Fibroblast of skin of back (primary cell): Measurements from ENCODE around the gene NKX1-2.

Source experiments
- DNase-seq: peaks from one replicate; pipeline ENCODE4 v3.0.0-alpha.2; 2013

The NKX1-2 gene

DNA sequence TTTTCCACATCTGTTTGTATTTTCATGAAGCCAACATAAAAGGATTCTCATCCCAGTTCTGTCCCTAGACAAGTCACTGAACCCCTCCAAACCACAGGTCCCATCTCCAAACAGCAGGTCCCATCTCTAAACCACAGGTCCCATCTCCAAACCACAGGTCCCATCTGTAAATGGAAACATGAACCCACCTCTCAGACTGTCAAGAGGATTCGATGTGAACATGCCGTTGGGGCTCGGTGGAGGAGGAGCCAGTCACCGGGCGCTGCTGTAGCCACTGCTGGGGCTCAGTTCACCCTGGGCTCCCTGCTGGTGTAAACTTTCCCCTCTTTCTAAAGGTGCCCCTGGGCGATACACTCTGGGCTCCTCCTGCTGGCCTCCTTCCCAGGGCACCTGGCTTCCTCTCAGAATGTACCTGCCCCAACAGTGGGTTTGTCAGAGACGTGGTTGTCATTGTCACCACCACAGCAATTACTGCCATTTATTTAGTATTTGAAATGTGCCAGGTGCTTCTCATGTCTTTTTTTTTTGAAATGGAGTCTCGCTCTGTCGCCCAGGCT lies 24.8 kb upstream of the NKX1-2 start:
- no peak for DNase-seq

DNA sequence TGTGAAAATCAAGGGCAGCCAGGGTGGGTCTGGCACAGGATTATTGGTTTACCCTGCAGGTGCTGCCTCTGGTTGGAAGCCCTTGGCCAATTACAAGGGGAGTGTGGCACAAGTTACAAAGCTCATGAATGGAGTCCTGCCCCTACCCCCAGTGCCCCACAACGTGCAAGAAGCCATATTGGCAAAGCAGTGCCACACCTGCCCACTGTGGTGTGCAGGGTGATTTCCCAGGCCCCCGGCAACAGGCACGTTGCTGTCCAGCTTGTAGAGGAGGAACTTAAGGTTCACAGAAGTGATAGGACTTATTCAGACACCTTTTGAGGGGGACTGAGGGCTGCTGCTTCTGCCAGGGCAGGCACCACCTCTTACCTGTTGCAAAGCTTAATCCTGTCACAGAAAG lies 23.2 kb upstream of the NKX1-2 start:
- no peak for DNase-seq

DNA sequence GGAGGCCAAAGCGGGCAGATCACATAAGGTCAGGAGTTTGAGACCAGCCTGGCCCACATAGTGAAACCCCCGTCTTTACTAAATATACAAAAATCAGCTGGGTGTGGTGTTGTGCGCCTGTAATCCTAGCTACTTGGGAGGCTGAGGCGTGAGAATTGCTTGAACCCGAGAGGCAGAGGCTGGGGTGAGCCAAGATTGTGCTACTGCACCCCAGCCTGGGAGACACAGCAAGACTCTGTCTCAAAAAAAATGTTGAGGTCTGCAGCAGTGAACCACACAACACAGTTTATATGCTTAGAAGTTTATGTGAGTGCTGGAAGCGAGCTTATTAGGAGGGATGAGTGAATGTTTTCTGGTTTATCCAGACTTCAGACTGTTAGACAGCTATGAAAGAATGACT lies 22.2 kb upstream of the NKX1-2 start:
- DNase-seq: no peak

DNA sequence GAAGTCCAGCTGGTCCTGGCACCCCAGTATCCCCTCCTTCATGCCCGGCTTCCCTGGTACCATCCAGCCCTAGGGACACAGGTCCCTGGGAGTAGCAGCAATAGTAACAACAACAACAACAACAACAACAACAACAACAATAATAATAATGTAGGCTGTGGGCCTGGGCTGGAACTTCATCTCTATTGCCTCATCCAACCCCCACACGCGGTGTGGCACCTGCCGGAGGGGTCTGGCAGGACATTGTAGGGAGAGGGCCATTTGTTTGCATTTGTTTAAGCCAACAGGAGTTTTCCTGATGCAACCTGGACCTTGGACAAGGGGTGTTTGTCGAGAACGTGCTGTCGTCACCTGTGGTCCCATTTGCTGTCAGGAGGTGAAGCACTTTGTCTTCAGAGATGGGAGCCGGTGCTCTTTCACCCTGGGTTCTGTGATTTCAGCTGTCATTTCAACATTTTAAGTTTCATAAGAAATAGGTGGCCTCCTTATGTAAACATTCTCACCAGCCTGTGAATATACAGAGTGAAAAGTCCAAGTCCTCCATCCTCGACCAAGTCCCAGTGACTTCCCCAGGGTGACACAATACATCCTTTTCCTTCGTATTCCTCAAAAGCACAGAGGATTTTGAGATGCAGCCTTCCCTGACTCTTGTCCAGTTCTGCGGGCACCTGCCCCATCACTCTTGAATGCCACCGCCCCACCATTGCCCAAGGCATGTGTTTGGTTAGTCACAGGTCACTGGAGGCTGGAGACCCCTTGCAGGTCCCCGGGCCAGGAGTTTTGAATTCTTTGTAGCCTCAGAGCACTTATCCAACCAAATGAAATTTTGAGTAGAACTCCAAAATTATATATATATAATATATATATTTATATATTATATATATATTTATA lies 21.0 kb upstream of the NKX1-2 start:
- no peak for DNase-seq

DNA sequence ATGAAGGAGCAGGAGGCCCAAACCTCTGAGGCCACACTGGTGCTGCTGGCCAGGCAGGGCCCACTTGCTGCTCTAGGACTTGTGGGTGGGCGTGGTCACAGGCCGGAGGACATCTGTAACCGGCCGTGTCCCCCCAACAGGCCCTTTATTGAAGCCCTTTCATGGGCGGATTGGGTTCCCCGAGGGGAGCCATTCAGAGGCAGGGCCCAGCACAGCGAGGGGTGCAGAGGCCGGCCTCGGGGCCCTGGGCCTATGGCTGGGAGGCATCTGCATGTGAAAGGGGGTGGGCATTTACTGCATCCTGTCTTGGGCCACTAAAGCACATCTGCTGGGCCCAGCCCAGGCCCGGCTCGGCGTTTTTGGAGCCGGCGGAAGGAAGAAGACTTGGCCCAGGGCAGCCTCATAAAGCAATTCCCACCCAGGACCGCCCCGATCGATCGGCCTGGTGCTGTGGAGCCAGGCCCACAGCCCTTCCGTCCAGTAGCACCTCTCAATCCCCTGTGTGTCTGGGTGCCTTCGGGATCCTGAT lies 20.2 kb upstream of the NKX1-2 start:
- DNase-seq: no peak

DNA sequence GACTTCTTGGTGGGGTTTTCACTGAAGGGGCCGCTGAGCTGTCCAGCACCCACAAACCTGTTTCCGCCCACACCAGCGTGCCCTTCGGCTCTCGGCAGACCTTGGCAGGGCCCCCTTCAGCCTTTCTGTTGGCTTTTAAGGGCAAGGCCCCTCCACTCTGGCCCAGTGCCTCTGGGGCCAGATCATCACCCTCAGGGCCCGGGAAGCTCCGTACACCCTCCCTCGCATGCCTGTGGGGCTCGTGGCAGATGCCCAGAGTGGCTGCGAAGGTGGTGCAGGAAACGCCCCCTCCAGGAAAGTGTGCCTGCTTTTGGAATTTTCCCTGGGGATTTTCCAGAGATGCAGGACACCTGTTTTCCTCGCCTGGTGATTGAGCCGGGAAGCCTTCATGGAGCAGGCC lies 18.8 kb upstream of the NKX1-2 start:
- DNase-seq: no peak

DNA sequence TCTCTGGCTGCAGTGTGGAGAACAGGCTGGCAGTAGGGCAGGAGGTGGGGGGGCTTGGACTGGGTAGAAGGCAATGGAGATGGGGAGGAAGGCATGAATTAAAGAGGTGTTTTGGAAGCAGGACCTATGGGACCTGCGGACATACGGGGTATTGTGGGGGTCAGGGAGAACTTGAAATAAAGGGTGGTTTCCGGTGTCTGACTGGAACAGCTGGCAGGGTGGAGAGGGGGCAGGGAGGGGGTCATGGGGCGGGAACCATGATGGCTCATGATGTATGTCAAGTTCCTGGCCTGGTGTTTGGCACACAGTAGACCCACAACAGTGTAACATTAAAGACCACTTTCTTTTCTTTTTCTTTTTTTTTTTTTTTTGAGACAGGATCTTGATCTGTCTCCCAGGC lies 17.3 kb upstream of the NKX1-2 start:
- DNase-seq: no peak

DNA sequence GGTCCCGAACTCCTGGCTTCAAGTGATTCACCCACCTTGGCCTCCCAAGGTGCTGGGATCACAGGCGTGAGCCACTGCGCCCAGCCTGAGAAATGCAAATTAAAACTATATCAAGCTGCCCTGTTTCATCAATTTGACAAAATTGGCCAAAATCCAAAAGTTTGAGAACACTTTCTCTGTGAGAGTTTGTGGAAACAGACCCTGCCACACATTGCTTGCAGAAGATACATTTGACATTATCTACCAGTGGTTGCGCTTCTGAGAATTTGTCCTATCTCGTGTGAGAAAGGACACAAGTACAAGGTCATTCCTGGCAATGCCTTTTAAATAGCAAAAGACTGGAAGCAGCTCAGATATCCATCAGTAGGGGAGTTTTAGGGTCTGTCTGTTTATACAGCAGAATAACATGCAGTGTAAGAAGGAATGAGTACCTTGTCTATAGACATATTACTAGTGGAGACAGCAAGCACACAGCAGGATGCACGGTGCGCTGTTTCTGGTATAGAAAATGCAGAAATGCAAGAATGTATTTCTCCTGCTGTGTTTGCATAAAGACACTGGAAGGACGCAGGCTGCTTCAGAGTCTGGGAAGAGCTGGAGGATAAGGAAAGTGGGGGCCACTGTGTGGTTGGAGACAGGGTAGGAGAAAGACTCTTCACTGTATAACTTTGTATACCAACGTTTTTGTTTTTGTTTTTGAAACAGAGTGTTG lies 16.1 kb upstream of the NKX1-2 start:
- DNase-seq: no peak

DNA sequence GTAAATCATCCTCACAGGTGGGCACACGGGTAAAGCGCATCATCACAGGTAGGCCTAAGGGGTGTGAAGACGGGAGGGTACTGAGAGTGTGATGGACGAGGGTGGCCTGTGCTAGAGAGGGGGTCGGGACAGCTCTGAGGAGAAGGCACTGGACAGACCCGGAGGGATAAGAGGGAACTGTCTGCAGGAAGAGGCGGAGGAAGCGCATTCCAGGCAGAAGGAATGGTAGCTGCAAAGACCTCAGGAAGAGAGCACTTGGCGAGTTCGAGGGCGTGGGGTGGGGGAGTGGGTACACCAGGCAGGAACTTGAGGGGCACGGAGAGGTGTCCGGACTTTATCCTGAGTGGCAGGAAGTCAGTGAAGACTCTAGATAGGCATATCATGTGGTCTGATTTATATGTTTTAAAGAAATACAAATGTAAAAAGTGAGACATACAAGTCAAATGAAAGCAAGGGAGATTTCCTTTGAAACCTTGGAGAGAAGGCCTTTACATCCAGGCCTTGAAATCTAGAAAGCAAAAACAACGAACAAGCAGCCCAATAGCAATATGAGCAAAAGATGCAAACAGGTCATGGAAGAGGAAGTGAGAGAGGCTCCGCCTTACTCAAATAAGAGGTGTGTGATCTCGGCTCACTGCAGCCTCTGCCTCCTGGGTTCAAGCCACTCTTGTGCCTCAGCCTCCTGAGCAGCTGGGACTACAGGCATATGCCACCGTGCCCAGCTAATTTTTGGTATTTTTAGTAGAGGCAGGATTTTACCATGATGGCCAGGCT lies 15.4 kb upstream of the NKX1-2 start:
- no peak for DNase-seq

DNA sequence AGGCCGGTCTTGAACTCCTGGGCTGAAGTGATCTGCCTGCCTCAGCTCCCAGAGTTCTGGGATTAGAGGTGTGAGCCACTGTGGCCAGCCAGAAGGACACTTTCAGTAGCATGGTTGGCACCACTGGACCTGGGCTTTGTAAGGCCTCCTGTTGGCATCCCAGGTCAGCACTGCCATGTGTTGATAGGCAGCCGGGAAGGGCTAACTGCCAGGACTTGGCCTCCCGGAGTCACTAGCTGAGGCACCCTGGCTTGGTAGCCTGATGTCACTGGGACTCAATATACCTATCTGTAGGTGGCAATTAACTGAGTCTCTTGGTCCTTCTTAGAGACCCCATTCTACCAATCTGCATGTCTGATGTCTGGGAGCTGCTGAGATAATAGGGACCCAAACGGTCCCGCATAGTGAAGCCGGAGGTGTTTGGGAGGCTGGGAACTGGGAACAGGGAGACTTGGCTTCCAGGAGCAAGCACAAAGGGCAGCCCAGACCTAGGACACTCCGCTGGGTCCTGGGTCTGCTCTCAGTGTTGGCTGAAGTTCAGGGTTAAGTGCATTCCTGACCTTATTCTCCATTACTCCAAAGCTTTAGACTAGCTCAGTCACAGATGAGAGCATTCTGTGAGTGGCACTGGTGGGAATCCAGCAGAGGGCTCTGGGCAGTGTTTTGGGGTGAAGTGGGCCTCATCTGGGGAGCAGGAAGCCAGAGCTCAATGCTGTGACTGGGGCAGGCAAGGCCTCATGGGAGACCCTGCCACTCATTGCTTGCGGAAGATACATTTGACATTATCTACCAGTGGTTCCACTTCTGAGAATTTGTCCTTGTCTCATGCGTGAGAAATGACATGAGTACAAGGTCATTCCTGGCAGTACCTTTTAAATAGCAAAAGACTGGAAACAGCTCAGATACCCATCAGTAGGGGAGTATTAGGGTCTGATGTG lies 14.5 kb upstream of the NKX1-2 start:
- DNase-seq: no peak

DNA sequence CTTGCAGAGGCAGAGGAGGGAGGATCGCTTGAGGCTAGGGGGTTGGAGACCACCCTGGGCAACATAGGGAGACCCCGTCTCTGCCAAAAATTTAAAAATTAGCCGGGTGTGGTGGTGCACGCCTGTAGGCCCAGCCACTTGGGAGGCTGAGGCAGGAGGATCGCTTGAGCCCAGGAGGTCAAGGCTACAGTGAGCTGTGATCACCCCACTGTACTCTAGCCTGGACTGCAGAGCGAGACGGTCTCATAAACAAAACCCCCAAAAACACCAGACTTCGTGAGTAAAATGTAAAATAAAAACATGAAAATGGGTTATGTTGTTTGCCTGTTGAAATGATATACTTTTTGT lies 12.5 kb upstream of the NKX1-2 start:
- no peak for DNase-seq

DNA sequence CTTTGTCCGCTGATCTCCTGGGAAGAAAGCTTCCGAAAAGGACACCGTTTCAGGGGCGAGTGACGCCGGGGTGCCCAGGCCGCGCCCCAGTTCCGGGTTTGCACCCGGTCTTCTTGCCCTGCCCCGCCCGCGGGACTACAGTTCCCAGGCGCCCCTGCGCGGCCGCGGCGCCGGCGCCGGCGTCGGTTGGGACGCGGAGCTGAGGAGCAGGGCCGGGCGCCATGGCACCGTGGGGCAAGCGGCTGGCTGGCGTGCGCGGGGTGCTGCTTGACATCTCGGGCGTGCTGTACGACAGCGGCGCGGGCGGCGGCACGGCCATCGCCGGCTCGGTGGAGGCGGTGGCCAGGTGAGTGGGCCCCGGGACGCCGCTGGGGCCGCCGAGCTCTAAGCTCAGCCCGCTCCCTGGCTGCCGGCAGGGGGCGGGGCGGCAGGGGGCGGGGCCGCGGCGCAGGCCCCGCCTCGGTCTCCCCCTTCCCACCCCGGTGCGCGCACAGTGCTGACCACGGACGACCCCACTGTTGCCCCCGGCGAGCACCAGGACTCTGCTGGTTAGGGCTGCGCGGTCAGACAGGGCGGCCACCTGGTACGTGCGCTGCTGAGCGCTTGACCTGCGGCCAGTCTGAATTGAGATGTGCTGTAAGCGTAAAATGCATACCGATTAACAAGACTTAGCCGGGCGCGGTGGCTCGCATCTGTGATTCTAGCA lies 12.0 kb upstream of the NKX1-2 start, which contains the start of gene LHPP:
LHPP (plus strand) TSS at position 182 of the 706 bp plus-strand sequence; CDS start at position 222, 40 bp downstream.
- peak; percentile 79 for DNase-seq

DNA sequence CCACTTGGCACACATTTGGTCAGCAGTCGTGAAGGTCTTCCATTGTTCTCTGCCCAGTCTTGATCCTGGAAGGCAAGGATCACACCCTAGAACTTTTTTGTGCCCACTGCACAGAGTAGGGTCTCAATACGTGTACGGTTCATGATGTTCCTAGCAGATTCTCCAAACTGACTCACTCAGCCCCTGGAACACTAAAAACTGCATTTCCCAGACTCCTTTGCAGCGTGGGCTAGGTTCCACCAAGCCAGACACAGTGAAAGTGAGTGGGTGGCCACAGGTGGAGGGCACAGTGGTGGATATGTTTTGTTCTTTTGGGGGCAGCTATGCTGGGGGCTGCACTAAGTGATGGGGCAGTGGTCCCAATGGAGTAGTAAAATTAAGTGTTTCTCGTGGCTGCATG lies 10.3 kb upstream of the NKX1-2 start:
- DNase-seq: no peak

DNA sequence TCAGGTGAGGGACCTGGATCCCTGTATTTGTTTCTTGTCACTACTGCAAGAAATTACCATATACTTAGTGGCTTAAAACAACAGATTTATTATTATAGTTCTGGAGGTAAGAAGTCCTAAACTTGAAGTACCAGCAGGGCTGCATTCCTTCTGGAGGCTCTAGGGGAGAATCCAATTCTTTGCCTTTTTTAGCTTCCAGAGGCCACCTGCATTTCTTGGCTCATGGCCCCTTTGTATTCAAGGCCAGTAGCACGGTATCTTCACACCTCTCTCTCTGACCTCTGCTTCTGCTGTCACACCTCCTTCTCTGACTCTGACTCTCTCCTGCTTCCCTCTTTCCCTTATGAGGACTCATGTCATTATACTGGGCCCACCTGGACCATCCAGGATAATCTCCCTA lies 9.6 kb upstream of the NKX1-2 start:
- no peak for DNase-seq

DNA sequence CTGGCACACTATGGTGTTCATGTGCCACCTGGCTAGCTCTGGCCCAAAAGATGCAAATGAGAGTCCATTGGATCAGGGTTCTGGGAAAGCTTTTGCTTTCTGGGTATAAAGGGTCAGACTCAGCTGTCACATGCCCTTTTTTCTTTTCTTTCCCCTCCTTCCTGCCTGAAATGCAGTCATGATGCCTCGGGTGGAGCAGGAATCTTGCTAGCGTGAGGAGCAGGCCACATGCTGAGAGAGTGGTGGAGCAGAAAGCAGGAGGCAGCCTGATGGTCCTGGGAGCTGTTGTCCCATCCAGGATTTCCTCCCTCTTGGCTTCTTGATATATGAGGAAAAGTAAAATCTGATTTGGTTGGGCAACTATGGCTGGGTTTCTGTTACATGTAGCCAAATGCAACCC lies 9.1 kb upstream of the NKX1-2 start:
- peak; percentile 22 for DNase-seq

DNA sequence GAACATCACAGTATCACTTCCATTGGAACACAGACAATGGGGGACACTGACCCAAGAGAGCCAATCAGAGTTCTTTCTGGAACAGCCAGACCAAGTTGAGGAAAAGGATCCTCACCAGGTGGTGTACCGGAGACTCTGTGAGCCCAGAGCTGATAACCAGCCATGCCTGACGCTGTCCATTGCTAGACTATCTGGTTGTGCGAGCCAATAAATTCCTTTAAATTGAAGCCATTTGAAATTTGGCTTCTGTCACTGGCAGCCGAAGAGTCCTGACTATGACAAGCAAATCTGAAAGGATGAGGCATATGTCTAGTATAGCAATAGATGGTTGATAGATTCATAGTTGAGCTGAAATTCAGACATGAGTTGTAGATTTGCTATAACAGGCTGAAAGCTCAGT lies 8.6 kb upstream of the NKX1-2 start:
- DNase-seq: no peak

DNA sequence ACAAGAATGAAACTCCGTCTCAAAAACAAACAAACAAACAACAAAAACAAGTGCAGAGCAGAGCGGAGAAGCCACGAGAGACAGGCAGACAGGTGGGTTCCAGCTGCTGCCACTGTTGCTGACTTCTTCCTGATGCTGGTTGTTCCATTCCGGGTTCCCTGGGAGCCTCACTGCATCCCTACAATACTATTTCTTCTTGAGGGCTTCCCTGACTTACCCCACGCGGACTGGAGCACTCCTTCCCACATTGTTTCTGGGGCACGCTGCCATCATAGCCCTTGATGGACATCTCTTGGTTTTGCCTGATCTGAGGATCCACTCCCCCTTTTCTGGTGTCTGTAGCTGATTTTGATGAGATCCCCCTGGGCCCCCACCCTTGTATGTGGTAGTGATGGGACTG lies 5.6 kb upstream of the NKX1-2 start:
- DNase-seq: no peak

DNA sequence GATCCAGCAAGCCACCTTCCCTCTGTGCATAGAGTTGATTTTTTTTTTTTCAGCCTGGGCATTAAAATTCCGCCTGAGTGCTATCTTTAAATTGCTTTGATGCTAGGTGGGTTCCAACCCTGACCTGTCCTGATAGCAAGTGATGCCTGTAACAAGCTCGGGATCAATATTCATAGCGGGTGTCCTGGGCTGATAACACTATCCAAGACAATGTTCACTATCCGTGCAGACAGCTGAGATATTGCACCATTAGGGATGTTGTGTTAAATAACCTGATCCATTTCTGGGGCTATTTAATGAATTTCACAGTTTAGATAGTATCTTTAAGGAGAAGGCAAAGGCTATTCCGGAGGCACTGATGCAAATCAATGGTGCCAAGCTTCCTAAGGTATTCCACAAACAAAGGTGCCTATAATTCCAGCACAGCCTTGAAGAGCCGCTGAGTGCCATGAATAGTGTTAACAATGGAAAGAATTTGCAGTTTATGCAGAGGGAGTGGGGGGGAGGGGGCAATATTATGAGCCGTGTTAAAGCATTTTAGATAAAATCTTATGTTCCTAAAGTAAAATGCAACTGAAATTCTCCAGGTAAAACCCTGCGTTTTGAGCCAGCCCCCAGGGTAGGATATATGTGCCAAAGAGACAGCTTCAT lies 4.2 kb upstream of the NKX1-2 start:
- no peak for DNase-seq

DNA sequence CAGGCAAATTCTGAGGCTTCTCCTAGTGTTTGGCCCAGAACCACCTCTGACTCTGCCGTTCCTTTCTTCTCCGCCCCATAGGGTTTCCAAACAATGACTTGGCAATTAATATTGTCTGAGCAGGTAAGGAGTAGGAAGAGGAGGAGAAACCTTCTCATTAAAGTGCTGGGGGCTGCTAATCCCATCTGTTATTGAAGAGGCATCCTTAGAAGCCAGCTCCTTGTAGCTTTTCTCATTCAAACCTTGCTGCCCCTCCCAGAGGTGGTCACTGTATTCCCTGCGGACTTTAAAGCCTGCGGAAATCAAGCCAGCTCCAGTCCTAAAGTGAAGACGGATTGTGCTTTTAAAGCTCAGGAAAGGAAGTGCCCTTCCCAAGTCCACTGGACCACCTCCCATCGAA lies 1.4 kb upstream of the NKX1-2 start:
- no peak for DNase-seq

DNA sequence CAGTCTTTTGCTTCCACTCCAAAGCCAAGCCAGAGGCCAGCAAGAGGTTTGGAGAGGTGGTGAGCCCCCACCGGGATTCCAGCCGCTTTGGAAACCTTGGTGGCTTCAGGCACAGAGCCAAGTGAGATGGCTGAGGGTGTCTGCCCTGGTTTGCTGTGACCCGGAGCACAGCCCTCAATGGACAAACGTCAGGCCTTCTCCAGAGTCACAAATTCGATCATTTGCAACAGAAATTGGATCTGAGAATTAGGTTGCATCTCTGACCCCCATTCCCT lies 885 bp upstream of the NKX1-2 start:
- DNase-seq: no peak
